A673 (cell line): ENCODE measurements around the gene CACHD1. TPM values are rescaled to one million over a fixed set of nuclear protein-coding genes. Genes with fewer than 3 reads are reported as not detected.

Experiments
- BruUV-seq: library from RNA; stranded (reverse); fragments of 400-500 nt; replicated peaks from 2 replicates; lab custom pipeline; 2021; lab: Mats Ljungman, UMichigan
- CTCF ChIA-PET: fragments of 300-600 bp; sonication (Branson Sonifier 250); formaldehyde crosslinking; loops from one replicate; lab custom pipeline; 2022; ENCODE audit warnings: antibody characterized with exemption; lab: Charles Lee
- POLR2A ChIA-PET: fragments of 300-600 bp; sonication (Branson Sonifier 250); formaldehyde crosslinking; loops from one replicate; lab custom pipeline; 2022; ENCODE audit warnings: antibody characterized with exemption; ENCODE audit not compliant: low non-redundant PET; lab: Charles Lee
- DNase-seq: peaks from one replicate; pipeline ENCODE4 v3.0.0-alpha.2; 2015; ENCODE audit warnings: low spot score
- H3K27ac ChIP-seq: fragments of 200-600 bp; sonication (generic); 2 replicates; pipeline ENCODE4 v1.5.1; 2016; ENCODE audit warnings: mixed run types, low read depth, mild to moderate bottlenecking, mixed read lengths, antibody characterized with exemption, low read length; ENCODE audit not compliant: poor library complexity, severe bottlenecking
- H3K27me3 ChIP-seq: fragments of 200-600 bp; sonication (generic); replicated peaks from 2 replicates; pipeline ENCODE4 v1.6.1; 2017; ENCODE audit warnings: mixed run types, low read depth, mild to moderate bottlenecking, mixed read lengths, antibody characterized with exemption, low read length; ENCODE audit not compliant: insufficient read depth, poor library complexity
- H3K36me3 ChIP-seq: fragments of 200-600 bp; sonication (generic); 2 replicates; pipeline ENCODE4 v1.6.1; 2016; ENCODE audit warnings: mixed run types, mild to moderate bottlenecking, mixed read lengths, antibody characterized with exemption, low read length; ENCODE audit not compliant: insufficient read depth, poor library complexity, severe bottlenecking
- H3K4me1 ChIP-seq: fragments of 200-600 bp; sonication (generic); 2 replicates; pipeline ENCODE4 v1.6.1; 2017; ENCODE audit warnings: mixed run types, mild to moderate bottlenecking, mixed read lengths, antibody characterized with exemption, low read length; ENCODE audit not compliant: insufficient read depth, poor library complexity, severe bottlenecking
- H3K4me3 ChIP-seq: fragments of 200-600 bp; sonication (generic); 2 replicates; pipeline ENCODE4 v1.5.1; 2016; ENCODE audit warnings: low read depth, mixed run types, mild to moderate bottlenecking, mixed read lengths, low read length; ENCODE audit not compliant: poor library complexity, severe bottlenecking
- H3K9me3 ChIP-seq: fragments of 200-600 bp; sonication (generic); 2 replicates; pipeline ENCODE4 v1.6.1; 2016; ENCODE audit warnings: mixed run types, low read depth, mild to moderate bottlenecking, mixed read lengths, antibody characterized with exemption, low read length; ENCODE audit not compliant: poor library complexity, severe bottlenecking
- CTCF ChIP-seq: fragments of 300-800, 200-600 bp; sonication (generic); conservative IDR thresholded peaks from 2 replicates; pipeline ENCODE4 v1.5.1; 2017; ENCODE audit warnings: low read depth, mild to moderate bottlenecking, antibody characterized with exemption, low read length, moderate library complexity, mixed read lengths
- EZH2 ChIP-seq: fragments of 200-600 bp; sonication (generic); IDR thresholded peaks from 2 replicates; pipeline ENCODE4 v1.6.1; 2017; ENCODE audit warnings: borderline replicate concordance, low read depth, mild to moderate bottlenecking, mixed read lengths, antibody characterized with exemption, low read length; ENCODE audit not compliant: poor library complexity, severe bottlenecking
- intact Hi-C: fragments of 100-400 bp; cut with micrococcal nuclease; formaldehyde crosslinking; loops from one replicate; pipeline ENCODE4 v1.10.0; 2022; ENCODE audit not compliant: unreplicated experiment
- total RNA-seq: library from RNA; stranded (reverse); gene quantifications from 2 replicates; pipeline ENCODE4 v1.2.3, GENCODE V29; 2021

Gene CACHD1
- total RNA-seq, 1 experiment from 2014 or later, result 39.2 TPM

DNA sequence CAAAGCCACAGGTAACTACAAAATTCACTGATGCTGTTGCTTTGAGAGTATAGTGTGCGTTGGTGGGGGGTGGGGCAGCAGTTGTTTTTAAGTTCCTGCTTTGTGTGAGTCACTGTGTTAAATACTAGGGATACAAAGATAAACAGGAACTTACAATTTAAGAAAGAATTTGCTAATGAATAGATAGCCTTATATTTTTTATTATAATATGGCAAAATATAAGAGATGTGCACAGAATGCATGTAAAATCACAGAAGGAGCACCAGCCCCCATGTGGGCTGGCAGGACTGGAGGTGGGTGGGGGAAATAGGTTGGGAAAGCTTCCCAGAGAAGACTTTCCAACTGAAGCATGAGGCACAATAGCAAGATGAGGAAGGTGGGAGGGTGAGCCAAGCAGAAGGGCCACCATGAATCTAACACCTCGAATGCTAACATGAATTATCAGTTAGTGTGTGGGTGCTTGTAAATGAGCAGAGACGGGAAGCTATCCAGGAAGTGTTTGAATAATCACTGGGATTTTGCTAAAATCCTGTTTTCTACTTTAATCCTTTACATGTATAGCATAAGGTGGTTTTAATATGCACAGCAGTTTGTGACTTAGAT, 217.9 kb downstream of the CACHD1 start:
- peak; percentile 65 for DNase-seq
- intact Hi-C loops, result loop anchor here (2.0 to 5.0 kb wide), 3 partner anchors 137 to 421 kb away; no protein-coding TSS in a partner anchor
- H3K4me3 ChIP-seq, result no peak overlapping the region
- no peaks in the 10 kb centered on the region for H3K9me3 ChIP-seq
- BruUV-seq, result no TSS peak
- ChIA-PET POLR2A (no interaction called here), CTCF (no interaction called here)
- no peaks in the 10 kb centered on the region for H3K27me3 ChIP-seq
- peaks cover 30% of the 10 kb centered on the region for H3K4me1 ChIP-seq
- TF ChIP-seq EZH2 (no peak), CTCF (no peak)
- peak overlapping the region; percentile 52 for H3K27ac ChIP-seq
- H3K36me3 ChIP-seq, result peaks cover 39% of the 10 kb centered on the region

DNA sequence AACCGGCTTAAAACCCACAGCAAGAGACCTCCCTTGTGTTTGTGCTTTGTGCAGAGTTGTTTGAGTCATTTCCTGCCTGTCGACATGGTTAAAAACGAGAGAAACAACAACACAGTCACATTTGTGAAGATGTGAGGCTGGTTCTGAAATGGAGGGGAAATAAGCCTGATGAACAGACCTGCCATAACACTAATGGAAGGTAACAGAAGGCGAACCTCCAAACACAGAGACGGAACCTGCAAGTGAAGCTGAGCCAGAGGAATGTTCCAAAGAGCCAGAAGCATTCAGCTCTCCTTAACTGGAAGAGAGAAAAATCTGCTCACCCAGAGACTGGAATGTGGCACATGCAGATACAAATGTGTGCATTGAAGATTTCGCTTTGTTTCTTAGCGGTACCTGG, 221.7 kb downstream of the CACHD1 start:
- Histone ChIP-seq H3K4me3 (no peak overlapping the region), H3K4me1 (peaks cover 21% of the 10 kb centered on the region), H3K36me3 (peaks cover 30% of the 10 kb centered on the region), H3K9me3 (no peaks in the 10 kb centered on the region), H3K27ac (no peak overlapping the region), H3K27me3 (no peaks in the 10 kb centered on the region)
- ChIA-PET POLR2A (no interaction called here), CTCF (no interaction called here)
- DNase-seq, result no peak
- TF ChIP-seq CTCF (no peak), EZH2 (no peak)
- TSS peak; percentile 33 for BruUV-seq
- intact Hi-C loops, result no loop called here

- no TSS peak for BruUV-seq
- CTCF ChIA-PET, result no interaction called here
- H3K27ac ChIP-seq, result no peak overlapping the region
- no peaks in the 10 kb centered on the region for H3K27me3 ChIP-seq
- peaks cover 30% of the 10 kb centered on the region for H3K36me3 ChIP-seq
- no peak overlapping the region for H3K4me3 ChIP-seq
- TF ChIP-seq EZH2, result no peak
- TF ChIP-seq CTCF, result no peak
- peaks cover 8% of the 10 kb centered on the region for H3K4me1 ChIP-seq
- intact Hi-C loops, result no loop called here
- POLR2A ChIA-PET, result interaction anchor here (0.6 kb wide), 1 partner anchor 249 kb away, joined by 3 read pairs; no protein-coding TSS in a partner anchor
- DNase-seq, result no peak
- no peaks in the 10 kb centered on the region for H3K9me3 ChIP-seq
These were observed 223.0 kb downstream of the CACHD1 start for GRCh38 chr1:64692911-64693310.
